Gastrocnemius medialis (tissue), 4 donors: ENCODE results near the gene CELSR3.

ENCODE experiments used
- POLR2A ChIP-seq, 2 donors: fragments of 450-650 bp; IDR thresholded peaks; one replicate each; pipeline ENCODE4 v1.6.1; 2017; ENCODE audit warnings: antibody characterized with exemption in 2 of 2, mild to moderate bottlenecking in 2 of 2, moderate library complexity in 2 of 2
- TF ChIP-seq, protein P1 (sequence below), 5 experiments: fragments of 450-650 bp in 3 of 5; fragments of 200-600 bp in 2 of 5; sonication (generic) in 2 of 5; IDR thresholded peaks in 4 of 5; conservative IDR thresholded peaks in 1 of 5; 1 replicate in 4 of 5; 2 replicates in 1 of 5; pipeline ENCODE4 v1.5.1; 2016 to 2019; ENCODE audit warnings: antibody characterized with exemption in 5 of 5, mild to moderate bottlenecking in 3 of 5, moderate library complexity in 3 of 5

DNA sequence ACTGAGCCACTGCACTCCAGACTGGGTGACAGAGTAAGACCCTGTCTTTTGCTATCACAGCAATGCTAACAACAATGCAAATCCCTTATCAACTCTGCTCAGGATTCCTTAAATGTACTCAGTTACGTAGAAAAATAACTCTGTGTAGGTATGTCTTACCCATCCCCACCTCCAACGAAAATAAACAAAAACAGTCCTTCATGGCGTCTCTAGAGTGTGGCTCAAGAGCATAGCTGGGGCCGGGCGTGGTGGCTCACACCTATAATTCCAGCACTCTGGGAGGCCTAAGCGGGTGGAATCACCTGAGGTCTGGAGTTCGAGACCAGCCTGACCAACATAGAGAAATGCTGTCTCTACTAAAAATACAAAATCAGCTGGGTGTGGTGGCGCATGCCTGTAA lies 36.2 kb upstream of the CELSR3 start:
- TF ChIP-seq, protein P1, sequence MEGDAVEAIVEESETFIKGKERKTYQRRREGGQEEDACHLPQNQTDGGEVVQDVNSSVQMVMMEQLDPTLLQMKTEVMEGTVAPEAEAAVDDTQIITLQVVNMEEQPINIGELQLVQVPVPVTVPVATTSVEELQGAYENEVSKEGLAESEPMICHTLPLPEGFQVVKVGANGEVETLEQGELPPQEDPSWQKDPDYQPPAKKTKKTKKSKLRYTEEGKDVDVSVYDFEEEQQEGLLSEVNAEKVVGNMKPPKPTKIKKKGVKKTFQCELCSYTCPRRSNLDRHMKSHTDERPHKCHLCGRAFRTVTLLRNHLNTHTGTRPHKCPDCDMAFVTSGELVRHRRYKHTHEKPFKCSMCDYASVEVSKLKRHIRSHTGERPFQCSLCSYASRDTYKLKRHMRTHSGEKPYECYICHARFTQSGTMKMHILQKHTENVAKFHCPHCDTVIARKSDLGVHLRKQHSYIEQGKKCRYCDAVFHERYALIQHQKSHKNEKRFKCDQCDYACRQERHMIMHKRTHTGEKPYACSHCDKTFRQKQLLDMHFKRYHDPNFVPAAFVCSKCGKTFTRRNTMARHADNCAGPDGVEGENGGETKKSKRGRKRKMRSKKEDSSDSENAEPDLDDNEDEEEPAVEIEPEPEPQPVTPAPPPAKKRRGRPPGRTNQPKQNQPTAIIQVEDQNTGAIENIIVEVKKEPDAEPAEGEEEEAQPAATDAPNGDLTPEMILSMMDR (IDR thresholded peaks at IDR 0.05 in 4 of 5, conservative IDR thresholded peaks at IDR 0.05 in 1 of 5) = no peak
- TF ChIP-seq POLR2A (IDR thresholded peaks at IDR 0.05) = no peak
